H7 (cell line): Measurements from ENCODE around the gene DOCK6. TPM values are rescaled to one million over a fixed set of nuclear protein-coding genes. Genes with fewer than 3 reads are reported as not detected.

Experiments used
- DNase-seq: peaks from one replicate; pipeline ENCODE4 v3.0.0; 2012
- H3K27me3 ChIP-seq: 2 replicates; pipeline ENCODE4 v1.6.0; 2011; ENCODE audit warnings: mild to moderate bottlenecking, low read length; ENCODE audit not compliant: control insufficient read depth, insufficient read depth
- H3K36me3 ChIP-seq: replicated peaks from 2 replicates; pipeline ENCODE4 v1.5.1; 2011; ENCODE audit warnings: low read length; ENCODE audit not compliant: control insufficient read depth, insufficient read depth
- H3K4me3 ChIP-seq: 2 replicates; pipeline ENCODE4 v1.5.1; 2011; ENCODE audit warnings: low read depth, mild to moderate bottlenecking, control low read depth, low read length, moderate library complexity; ENCODE audit not compliant: insufficient read depth
- total RNA-seq: library from RNA; depleted of rRNA; stranded (reverse); fragments of >200 nt; shearing (Covaris generic); gene quantifications from 2 replicates; pipeline ENCODE4 v1.2.3, GENCODE V29; 2014

The DOCK6 gene
- total RNA-seq, 1 experiment from 2014 or later: 26.9 TPM

GRCh38 chr19:11264452-11265176, 2.3 kb upstream of the DOCK6 start:
- Histone ChIP-seq H3K36me3 (no peaks in the 10 kb centered on the region), H3K4me3 (no peak overlapping the region), H3K27me3 (no peaks in the 10 kb centered on the region)
- peak; percentile 77 for DNase-seq

DNA sequence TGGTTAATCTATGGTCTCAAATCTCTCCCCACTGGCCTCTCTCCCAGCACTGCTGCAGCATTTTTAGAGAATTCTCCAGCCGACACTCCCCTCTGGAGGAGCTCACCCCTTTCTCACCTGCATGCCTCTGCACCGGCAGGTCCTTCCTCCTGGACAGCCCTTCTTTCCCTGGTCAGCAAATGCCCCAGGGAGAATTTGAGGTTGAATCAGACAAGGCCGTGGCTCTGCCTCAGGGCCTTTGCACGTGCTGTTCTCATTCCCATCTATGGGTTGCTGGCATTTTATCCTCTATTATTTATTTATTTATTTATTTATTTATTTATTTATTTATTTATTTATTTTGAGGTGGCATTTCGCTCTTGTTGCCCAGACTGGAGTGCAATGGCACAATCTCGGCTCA, 1.4 kb upstream of the DOCK6 start:
- peak; percentile 50 for DNase-seq
- no peaks in the 10 kb centered on the region for H3K27me3 ChIP-seq

GRCh38 chr19:11261431-11261970, 823 bp downstream of the DOCK6 start:
- no peaks in the 10 kb centered on the region for H3K36me3 ChIP-seq
- peak overlapping the region; percentile 78 for H3K4me3 ChIP-seq
- H3K27me3 ChIP-seq: no peaks in the 10 kb centered on the region
- DNase-seq: peak; percentile 79

More for the DNA sequence above, 1.4 kb upstream of the DOCK6 start:
- Histone ChIP-seq H3K4me3 (no peak overlapping the region), H3K36me3 (no peaks in the 10 kb centered on the region)

DNA sequence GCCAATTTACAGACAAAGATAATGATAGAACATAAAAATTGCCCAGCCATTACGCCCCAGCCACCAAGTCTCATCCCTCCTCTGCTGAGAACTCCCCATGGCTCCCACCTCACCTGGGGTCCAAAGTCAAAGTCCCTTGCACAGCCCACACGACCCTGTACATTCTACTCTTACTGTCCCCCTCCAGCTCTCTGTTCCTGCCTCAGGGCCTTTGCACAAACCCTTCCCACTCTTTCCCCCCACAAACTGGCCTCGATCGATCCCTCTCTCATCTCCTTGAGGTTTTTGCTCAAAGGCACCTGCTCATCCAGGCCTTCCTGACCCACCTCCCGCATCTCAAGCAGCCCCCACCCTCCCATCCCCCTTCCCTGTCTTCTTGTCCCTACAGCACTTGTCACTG, 1.3 kb downstream of the DOCK6 start:
- peak overlapping the region; percentile 78 for H3K4me3 ChIP-seq

DNA sequence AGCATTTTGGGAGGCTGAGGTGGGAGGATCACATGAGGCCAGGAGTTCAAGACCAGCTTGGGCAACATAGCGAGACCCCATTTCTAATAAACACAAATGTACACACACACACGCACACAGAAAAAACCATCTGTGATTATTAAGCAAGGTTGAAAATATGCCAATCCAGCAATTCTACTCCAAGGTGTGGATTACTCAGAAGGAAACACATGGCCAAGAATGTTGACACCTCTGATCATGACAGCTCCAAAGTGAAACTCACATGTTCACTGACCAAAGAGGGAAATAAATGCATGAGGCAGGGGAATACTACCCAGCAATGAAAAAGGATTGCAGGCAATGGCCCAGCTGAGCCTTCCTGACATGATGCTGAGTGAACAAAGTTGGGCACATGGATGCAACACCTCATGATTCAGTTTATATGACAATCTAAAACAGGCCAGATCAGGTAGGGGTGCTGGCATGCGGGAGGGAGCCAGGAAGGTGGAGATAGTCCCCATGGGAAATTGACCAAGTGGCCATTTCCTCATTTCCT, 4.4 kb downstream of the DOCK6 start:
- Histone ChIP-seq H3K36me3 (no peaks in the 10 kb centered on the region), H3K4me3 (no peak overlapping the region), H3K27me3 (no peaks in the 10 kb centered on the region)
- DNase-seq: no peak

More for the DNA sequence above, 1.3 kb downstream of the DOCK6 start:
- DNase-seq: no peak
- H3K36me3 ChIP-seq: no peaks in the 10 kb centered on the region
- no peaks in the 10 kb centered on the region for H3K27me3 ChIP-seq

- Histone ChIP-seq H3K4me3 (no peak overlapping the region), H3K36me3 (peaks cover 5% of the 10 kb centered on the region), H3K27me3 (no peaks in the 10 kb centered on the region)
- DNase-seq: no peak
Observed at GRCh38 chr19:11256189-11256588, 6.1 kb downstream of the DOCK6 start.

DNA sequence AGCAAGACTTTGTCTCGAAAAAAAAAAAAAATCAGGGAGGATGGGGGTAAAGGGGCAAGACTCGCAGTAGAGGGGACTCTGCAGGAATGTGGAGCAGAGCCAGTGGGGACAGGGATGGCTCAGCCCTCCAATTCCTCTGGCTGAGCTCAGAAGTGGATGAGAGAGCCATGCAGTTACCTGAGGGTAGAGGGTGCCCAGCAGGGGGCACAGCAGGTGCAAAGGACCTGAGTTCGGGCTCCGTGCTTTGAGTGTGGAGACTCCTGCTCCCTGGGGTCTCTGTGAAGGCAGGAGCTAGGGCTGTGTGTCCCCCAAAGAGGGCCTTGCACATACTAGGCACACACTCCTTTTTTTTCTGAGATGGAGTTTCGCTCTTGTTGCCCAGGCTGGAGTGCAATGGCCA, 7.7 kb downstream of the DOCK6 start:
- Histone ChIP-seq H3K27me3 (no peaks in the 10 kb centered on the region), H3K36me3 (peaks cover 9% of the 10 kb centered on the region), H3K4me3 (no peak overlapping the region)
- DNase-seq: no peak

DNA sequence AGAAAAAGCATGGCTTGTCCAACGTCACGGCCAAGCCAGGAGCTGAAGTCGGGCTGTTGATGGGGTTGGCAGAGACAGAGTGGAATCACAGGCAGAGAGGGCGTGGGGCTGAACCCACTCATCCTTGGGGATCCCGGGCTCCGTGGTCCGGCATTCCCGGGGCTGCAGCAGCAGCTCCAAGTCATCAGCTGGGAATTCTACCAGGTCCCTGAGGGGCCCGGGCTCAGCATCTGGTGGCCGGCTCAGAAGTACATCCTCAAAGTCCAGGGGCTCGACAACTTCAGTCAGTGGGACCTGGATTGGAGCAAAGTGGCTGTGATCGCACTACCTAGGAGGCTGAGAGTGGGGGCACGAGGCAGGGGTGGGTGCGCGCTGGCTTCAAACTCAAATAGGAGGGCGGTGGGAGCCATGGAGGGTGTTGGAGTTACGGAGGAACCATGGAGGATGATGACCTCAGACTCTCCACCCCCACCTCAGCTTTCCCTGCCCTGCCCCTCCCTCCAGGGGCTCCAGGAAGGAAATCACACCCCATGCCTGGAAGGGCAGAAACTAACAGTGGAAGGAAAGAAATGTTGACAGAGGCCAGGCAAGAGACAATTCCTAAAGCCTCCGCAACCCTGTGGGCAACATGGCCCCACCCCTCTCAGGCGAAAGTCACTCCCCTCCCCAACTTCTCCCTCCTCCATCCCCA, 9.5 kb downstream of the DOCK6 start:
- Histone ChIP-seq H3K36me3 (peaks cover 9% of the 10 kb centered on the region), H3K4me3 (no peak overlapping the region)
- DNase-seq: no peak

DNA sequence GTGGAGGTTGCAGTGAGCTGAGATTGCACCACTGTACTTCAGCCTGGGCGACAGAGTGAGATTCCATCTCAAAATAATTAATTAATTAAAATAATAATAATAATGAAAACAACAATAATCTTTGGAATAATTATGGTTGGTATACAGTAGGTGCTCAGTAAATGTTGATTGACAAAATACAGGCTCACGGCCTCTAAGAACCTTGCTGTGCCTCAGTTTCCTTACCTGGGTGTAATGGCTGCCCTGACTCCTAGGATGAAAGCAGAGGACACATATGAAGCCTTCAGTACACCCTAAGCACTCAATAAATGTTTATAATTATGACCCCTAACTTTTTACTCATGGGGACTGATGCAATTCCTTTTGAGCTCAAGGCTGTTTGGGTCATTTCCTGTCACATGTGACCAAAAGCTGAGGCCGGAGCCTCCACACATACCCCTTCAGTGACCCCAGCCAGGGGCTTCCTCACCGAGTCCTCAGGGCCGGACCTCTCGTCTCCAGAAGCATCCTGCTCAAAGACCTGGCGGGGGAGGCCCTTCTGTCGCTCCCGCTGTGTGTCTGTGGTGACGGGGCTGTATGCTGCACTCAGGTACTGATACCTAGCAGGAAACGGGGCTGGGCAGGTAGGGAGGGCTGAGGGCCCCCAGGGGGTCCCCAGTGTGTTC, 10.5 kb downstream of the DOCK6 start:
- DNase-seq: no peak
- no peak overlapping the region for H3K4me3 ChIP-seq
- peaks cover 10% of the 10 kb centered on the region for H3K36me3 ChIP-seq
- H3K27me3 ChIP-seq: no peaks in the 10 kb centered on the region

More for the DNA sequence above, 9.5 kb downstream of the DOCK6 start:
- H3K27me3 ChIP-seq: no peaks in the 10 kb centered on the region

DNA sequence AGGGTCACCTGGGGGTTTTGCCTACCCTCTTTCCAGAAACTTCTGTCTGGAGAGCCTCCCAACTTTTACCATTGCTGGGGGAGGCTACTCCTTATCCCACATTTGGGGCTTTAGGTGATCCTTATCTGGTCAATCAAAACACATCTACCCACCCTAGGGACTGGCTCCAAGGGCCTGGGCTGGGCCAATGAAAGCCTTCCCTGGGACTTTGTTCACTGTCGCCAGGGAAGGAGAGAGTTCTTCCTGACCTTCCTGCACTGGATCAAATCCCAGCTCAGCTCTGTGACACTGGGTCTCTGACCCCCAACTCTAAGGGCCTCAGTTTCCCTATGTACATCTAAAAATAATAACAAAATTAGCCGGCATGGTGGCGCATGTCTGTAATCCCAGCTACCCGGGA, 11.1 kb downstream of the DOCK6 start:
- H3K4me3 ChIP-seq: no peak overlapping the region
- H3K27me3 ChIP-seq: no peaks in the 10 kb centered on the region
- peaks cover 10% of the 10 kb centered on the region for H3K36me3 ChIP-seq
- DNase-seq: no peak

- Histone ChIP-seq H3K4me3 (no peak overlapping the region), H3K27me3 (no peaks in the 10 kb centered on the region)
Observed at GRCh38 chr19:11248852-11249251, 13.5 kb downstream of the DOCK6 start.

GRCh38 chr19:11247934-11248333, 14.4 kb downstream of the DOCK6 start:
- Histone ChIP-seq H3K27me3 (no peaks in the 10 kb centered on the region), H3K4me3 (no peak overlapping the region), H3K36me3 (peaks cover 10% of the 10 kb centered on the region)
- no peak for DNase-seq

More at GRCh38 chr19:11248852-11249251, 13.5 kb downstream of the DOCK6 start:
- no peak for DNase-seq
- peaks cover 10% of the 10 kb centered on the region for H3K36me3 ChIP-seq

- Histone ChIP-seq H3K4me3 (no peak overlapping the region), H3K36me3 (peaks cover 9% of the 10 kb centered on the region), H3K27me3 (no peaks in the 10 kb centered on the region)
Observed at GRCh38 chr19:11247391-11247790, 14.9 kb downstream of the DOCK6 start.

DNA sequence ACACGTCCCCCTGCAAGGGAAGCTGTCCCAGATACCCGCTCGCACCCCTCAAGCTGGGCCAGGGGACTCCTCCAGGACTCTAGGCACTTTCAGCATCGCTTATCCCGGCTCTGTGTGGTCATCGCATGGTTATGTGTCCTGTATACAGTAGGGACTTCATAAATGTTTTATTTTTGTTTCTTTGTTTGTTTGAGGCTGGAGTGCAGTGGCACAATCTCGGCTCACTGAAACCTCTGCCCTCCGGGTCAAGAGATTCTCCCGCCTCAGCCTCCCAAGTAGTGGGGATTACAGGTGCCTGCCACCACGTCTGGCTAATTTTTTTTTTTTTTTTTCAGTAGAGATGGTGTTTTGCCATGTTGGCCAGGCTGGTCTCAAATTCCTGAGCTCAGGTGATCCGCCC, 15.4 kb downstream of the DOCK6 start:
- Histone ChIP-seq H3K36me3 (peaks cover 7% of the 10 kb centered on the region), H3K27me3 (no peaks in the 10 kb centered on the region), H3K4me3 (no peak overlapping the region)
- DNase-seq: no peak

More at GRCh38 chr19:11247391-11247790, 14.9 kb downstream of the DOCK6 start:
- no peak for DNase-seq
